Measurements from ENCODE around the gene GALNTL6.

The GALNTL6 gene

DNA sequence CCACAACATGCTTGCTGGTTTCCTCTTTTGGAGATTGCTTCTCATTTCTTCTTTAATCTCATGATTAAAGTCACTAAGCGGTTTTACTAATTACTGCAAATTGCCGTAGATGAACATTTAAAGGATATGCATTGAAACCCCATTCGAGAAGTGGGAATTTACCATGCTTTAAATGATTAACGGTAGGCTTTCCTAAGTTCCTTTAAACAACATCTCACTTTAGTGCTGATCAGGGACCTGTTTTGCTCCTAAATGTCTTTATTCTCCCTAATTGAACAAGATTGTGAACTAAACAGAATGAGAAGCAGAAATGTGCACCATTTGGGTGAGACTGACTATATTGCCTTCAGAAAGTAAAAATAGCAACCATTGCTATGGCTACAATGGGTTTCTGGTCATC, 430.3 kb downstream of the GALNTL6 start:
- DNase-seq: no peak

DNA sequence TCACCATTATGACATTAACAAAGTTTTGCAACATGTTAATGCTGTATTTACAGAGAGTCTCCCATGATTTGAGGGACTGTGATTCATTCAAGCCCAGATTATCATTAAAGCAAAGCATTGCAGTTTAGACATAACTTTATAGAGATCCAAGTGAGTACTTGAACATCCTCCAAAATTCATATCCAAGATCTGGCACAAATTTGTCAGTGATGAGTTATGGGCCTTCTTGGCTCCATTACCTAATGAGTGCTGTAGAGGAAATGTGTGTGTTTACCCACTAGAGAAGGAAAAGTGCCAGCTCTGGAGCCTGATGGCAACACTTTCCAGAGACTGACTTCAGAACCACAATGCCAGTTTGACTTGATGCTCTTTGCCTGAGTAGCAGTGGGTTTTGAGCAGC, 432.3 kb downstream of the GALNTL6 start:
- DNase-seq: no peak

DNA sequence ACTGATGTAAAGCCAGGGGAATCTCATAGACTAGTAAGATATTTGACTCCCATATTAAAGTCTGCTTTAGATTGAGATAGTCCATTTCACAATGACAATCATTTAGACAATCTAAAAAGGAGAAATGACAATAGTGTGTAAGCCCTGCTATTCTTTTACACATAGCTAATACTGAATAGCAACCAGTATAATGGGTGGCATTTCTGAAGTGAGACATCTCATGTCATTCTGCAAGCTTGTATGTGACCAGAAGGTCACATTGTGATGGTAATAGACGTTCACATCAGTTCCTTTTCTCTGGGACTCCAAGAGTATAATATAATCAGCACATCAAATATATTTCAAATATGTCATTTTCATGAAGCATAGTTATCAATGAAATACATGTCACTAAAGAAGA, 440.2 kb downstream of the GALNTL6 start:
- DNase-seq: no peak

DNA sequence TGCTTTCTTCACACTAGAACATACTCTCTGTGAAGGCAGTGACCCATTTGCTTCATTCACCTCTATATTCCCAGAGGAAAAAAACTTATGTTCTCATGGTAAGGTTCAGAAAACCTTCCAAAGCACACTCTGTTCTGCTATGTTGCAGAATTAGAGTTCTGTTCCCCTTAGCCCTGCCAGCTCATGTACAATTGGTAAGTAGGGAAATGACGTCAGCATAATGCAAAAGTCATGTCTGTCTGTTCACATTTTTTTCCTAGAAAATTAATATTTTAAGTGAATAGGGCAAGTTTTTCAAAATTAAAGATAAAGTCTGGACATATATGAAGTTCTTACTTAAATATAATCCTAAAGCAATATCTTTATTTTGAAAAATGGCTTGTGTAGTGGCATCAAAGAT, 443.6 kb downstream of the GALNTL6 start:
- DNase-seq: no peak

DNA sequence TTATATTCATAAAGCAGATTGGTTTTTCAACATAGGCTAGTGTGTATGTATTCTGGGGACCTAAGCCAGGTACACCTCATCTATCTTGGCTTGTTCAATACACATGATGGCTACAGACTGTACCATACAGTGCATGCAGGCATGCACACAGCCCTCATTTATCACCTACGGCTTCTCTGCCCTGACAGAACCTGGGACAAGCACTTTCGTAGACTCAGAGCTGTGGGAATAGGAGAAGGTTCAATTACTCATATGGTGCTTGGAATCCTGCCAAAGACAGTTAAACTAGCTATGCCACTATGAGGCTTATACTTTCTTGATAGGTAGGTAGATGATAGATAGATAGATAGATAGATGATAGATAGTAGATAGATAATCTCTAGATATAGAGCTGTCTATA, 457.2 kb downstream of the GALNTL6 start:
- DNase-seq: no peak

DNA sequence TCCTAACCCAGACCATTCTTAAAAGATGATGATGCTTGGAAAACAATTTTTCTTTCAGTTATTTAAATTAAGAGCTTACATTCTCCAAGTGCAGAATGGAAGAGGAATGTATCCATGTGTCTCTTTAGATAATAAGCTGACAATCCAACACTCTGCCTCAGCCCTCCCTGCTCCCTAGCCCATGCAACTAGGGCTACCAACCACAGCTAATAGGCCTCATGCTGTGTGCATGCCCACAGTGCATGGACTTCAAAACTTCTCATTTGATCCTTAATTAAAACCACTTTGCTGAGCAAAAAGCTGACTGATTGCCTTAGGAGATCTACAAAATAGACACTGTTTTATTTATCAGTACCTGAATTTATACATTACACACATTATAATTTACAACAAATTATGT, 473.9 kb downstream of the GALNTL6 start:
- DNase-seq: no peak

DNA sequence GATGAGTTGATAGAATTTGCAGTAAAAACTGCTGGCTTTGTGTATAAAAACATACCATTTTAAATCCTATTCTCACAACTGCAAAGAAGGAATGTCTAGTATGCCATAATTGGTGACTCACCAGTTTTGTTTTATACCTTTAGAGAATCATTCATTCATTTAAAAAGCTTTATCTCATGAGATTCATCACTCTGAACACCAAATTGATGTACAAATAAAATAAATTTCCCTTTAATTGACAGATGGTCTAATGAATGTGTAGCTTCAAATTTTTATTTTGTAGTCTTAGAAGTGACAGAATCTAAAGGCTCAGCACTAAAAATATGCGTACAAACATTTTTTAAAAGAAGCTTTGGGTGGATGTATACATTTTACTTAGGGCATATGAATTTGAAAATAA, 492.5 kb downstream of the GALNTL6 start:
- DNase-seq: no peak

DNA sequence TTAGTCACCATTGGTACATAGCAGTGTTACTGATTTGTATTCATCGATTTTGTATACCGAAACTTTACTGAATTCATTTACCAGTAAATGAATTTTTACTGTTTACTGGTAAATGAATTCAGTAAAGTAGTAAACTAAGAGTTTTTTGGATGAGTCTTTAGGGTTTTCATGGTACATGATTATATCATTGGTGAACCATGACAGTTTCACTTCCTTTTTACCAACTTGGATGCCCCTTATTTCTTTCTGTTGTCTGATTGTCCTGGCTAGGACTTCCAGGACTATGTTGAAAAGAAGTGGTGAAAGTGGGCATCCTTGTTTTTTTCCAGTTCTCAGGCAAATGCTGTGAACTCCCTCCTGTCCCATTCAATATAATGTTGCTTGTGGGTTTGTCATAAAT, 494.9 kb downstream of the GALNTL6 start:
- DNase-seq: no peak

DNA sequence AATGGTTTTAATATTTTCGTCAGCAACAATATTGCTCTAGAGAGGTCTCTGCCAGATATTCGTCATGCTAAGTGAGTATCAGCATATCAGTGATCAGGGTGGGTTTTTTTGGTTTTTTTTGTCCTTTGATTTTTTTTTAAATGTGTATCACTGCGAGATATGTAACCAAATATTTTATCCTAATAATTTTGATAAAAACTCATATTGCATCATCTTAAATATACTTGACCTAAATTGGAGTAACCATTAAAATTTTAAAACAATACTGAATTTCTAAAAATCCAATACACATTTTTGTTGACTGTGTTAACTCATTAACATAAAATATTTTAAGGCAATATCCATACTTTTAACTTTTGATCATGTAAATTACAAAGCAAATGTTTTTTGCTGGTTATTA, 498.5 kb downstream of the GALNTL6 start:
- no peak for DNase-seq

DNA sequence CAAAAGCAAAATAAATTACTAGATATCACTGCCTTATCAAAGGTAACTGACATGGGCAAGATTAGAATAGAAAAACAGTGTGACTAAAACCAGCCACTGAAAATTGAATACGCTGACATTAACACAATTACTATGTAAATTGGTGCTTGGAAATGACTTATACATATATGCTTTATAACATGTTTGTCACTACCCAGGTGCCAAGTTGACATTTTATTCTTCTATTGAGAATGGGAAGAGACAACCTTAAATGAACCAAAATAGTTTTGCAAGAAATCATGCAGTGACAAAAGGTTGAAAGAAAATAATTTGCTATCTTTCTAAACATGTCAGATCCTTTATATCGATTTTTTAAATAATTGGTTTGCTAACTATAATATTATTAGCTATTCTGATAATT, 510.1 kb downstream of the GALNTL6 start:
- no peak for DNase-seq

DNA sequence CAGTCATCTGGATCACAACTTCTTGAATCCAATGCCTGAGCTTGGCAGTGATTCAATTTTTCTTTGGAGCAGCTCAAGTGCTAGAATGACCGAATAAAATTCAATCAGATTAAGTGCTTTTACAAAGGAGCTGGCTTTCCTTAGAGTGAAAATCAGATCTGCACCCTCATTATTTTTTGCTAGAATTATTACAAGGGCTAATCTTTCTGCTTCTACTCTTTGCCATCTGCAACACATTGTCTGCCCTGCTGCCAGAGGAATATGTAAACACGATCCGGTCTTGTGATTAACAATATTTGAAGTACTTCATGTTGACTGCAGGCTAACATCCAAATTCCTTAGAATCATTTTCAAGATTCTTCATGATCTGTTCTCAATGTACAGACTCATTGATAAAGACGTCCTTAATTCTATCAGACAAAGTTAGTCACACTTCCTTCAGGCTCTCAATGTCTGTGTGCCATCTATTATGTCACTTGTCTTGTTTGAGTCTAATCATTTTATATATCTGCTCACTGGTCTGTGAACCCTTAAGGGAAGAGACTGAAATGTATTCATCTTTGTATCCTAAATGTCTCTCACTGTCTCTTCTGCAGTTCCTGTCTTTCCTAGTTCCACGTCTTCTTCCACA, 531.2 kb downstream of the GALNTL6 start:
- no peak for DNase-seq

DNA sequence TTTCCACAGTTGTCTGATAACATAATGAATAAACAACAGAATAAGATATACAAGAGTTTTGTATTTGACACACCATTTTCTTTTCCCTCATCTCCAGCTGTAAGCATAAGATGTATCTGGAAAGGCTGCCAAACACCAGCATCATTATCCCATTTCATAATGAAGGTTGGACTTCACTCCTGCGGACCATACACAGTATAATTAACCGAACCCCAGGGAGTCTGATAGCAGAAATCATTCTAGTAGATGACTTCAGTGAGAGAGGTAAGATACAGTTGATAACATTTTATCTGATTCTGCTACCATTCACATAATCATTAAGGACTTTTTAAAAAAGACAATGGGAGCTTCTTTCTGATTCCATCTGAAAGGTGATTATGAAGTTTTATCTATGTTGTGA, 535.2 kb downstream of the GALNTL6 start:
- DNase-seq: no peak

DNA sequence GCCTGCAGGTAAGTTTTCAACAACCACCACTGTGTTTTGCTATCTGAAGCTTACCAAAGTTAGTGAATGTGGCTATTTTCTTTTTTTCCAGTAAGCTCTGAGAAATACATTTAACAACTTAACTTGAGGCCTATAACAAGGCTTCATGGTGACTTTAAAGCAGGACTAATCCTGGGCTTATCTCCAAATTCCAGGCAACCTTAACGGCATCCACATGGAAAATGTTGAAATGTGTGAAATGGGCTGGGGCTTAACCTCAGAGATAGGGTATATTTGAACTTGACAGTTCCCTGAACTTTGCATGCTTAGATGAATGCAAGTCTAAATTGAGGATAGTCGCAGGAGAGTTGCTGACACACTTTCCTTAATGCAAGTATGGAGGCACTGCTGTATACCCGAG, 539.2 kb downstream of the GALNTL6 start:
- no peak for DNase-seq

DNA sequence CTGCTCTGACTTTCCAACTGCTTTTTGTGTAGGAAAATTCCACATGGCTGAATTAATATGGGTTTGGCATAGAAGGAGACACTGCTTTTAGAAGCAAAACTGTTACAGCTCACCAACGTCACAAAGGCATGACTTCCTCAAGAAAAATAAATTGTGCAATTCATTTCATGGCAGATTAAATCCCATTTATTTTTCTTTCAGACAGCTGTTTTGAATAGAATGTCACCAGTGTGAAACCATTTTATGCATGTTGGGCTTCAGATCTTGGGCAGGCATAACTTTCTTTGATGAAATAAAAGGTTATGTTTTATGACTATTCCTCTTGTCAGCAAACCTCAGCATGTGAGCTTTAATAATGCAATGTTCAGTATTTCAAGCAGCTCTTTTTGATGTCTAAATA, 542.8 kb downstream of the GALNTL6 start:
- DNase-seq: no peak

DNA sequence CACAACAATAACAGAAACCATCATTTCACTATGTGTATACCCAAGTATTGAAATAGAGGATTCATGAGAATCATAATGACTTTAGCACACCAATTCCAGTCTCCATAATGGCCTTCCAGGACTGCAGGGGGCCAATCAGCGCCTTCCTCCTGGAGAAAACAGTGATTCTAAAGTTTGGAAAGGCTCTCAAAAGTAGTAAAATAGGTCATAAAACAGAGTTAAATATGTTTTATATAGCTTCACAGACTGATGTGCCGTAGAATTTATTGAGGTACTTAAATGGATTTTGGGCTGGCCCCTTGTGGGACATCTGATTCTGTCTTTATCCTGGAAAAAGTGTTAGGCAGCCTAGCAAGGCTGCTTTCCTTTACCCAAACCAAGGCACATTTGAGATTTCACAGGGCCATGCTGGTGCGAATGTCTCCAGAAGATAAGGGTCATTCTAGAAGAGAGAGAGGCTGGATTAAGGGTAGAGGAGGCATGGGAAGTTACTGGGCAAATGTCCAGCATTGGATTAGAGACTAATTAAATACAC, 543.9 kb downstream of the GALNTL6 start:
- DNase-seq: no peak

DNA sequence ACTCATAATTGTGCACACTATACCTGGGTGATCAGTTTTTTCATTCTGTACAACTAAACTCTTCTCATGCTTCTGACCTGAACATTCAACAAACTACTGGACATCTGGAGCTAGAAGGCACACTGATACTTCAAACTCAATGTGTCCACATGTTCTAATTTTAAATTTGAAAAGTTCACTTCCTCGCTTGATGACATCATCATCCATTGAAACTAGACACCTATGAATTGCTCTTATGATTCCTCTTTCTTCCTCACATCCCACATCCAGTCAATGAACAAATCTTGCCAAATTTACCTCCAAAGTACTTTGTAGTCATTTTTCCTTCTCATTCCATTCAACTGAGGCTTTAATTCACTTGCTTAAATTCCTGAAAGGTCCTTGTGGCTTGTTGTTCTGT, 549.4 kb downstream of the GALNTL6 start:
- no peak for DNase-seq

DNA sequence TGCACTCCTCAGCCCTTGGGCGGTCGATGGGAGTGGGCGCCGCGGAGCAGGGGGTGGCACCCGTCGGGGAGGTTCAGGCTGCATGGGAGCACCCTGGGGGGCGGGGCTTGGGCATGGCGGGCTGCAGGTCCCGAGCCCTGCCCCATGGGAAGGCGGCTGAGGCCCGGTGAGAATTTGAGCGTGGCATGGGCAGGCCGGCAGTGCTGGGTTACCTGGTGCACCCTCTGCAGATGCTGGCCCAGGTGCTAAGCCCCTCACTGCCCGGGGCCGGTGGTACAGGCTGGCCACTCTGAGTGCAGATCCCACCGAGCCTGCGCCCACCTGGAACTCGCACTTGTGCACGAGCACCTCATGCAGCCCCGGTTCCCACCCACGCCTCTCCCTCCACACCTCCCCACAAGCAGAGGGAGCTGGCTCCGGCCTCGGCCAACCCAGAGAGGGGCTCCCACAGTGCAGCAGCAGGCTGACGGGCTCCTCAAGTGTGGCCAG, 556.3 kb downstream of the GALNTL6 start:
- DNase-seq: no peak

DNA sequence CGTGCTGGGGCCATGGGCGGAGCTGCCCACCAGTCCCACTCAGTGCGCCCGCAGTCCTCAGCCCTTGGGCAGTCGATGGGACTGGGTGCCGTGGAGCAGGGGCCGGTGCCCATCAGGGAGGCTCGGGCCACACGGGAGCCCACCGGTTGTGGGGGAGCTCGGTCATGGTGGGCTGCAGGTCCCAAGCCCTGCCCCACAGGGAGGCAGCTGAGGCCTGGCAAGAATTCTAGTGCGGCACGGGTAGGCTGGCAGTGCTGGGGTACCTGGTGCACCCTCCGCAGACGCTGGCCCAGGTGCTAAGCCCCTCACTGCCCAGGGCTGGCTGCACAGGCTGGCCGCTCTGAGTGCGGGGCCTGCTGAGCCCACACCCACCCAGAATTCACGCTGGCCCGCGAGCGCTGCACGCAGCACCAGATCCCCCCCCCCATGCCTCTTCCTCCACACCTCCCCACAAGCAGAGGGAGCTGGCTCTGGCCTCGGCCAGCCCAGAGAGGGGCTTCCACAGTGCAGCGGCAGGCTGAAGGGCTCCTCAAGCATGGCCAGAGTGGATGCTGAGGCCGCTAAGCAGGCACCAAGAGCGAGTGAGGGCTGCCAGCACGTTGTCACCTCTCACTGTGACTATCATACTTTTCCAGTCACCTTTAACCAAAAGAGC, 564.4 kb downstream of the GALNTL6 start:
- no peak for DNase-seq

DNA sequence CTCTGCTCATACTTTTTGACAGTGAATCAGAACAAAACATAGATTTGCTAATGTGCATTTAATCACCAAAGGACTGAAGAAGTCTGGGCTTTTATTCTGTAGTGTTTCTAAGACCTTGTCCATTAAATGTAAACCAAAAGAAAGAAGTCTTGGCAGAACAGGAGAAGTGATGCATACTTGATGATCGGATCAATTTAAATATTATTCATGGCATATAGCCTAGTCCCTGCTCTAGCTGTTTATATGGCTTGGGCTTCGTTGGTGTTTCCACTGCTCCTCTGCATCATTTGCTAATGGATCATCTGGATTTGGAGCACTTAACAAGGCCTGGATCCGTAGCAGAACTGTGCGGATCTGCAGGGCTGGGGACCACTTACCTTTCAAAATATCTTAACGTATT, 566.6 kb downstream of the GALNTL6 start:
- DNase-seq: no peak

DNA sequence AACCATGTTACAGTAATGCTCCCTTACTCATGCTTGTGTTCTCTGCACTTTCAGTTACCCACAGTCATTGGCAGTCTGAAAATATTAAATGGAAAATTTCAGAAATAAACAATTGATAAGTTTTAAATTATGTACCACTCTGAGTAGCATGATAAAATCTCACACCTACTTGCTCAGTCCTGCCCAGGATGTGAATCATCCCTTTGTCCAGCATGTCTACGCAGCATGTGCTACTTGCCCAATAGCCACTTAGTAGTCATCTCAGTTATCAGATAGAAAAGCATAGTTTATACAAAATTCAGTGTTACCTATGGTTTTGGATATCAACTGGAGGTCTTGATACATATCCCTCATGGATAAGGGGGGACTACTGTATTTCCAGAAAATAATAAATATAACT, 577.1 kb downstream of the GALNTL6 start:
- DNase-seq: no peak

DNA sequence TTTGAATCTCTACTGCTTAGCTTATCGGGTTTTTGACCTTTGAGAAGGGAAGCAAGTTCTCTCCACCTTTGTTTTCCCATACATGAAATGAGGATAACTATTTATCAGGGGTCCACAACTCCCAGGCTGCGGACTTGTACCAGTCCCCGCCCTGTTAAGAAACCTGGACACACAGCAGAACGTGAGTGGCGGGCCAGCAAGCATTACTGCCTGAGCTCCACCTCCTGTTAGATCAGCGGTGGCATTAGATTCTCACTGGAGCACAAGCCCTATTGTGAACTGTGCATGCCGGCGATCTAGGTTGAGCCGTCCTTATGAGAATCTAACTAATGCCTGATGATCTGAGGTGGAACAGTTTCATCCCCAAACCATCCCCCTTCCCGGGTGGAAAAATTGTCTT, 579.5 kb downstream of the GALNTL6 start:
- DNase-seq: no peak

DNA sequence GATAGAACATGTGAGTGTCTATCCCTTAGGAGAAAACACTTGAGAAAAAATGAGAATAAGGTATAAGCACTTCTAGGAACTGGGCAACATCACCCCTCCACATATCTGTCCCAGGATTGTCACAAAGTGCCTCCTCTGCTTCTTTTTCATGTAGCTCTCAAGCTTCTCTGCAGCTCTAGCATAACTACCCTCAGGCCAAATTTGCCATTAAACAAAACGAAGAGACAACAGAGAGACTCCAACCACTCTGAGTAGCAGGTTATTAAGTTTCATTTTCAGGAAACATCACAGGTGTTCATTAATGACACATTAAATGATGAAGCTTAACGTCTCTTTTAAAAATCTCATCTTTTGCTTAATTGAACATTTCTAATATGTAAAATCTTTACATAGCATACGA, 580.0 kb downstream of the GALNTL6 start:
- no peak for DNase-seq

DNA sequence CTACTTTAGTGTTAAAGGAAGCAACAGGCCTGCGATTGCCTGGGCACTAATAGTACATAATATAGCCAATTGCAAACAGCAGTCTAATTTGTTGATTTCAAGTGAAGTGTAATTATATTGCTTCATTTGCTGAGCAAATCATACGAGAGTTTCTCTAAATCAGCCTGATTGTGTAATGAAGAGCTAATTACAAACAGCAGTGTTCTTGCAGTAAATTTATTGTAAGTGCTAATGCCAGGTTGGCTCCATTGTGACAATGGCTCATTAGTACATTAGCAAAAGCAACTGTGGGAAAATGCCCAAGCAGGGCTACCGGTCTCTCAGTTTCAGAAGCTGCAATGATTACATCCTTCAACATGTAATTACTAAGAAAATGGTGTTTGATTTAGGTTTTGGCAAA, 591.5 kb downstream of the GALNTL6 start:
- no peak for DNase-seq

DNA sequence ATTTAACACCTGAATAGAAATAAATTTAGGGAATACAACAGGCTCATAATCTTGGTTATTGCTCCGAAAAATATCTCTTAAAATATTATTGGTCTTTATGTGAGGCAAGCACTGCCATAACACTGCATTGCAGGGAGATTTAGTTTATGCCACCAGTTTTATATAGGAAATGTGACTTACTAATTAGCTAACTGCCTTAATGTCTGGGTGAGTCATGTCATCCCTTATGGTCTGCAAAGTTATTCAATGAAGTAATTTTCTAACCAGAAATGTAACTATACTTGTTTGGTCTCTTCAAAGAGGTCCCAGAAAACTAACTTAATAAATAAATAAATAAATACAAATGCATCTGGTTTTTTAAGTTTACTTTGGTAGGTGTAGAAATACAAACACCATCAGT, 597.2 kb downstream of the GALNTL6 start:
- no peak for DNase-seq

DNA sequence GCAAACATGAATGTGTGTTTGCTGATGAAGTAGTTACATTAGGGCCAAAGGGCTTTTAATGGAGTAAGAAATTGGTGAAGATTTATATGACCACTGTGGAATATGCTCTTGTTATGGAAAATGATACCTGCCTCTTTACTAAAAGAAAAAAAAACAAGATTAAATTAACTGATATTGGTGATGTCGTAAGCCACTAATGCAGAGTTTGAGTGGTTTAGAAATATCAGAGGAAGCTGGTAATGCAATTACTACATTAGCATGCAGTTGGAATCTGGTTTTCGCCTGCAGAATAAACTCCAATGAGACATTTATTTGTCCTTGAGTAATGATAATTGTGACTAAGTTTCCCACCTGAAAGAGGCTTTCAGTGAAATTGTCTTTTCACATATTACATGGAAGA, 597.9 kb downstream of the GALNTL6 start:
- DNase-seq: no peak
